Neural cell (in vitro differentiated cells): ENCODE results near the gene BRK1. TPM values are rescaled to one million over a fixed set of nuclear protein-coding genes. Genes with fewer than 3 reads are reported as not detected.
"Not testable (repeated sequence)": the region's sequence is repeated elsewhere in the genome, so short reads cannot be mapped to it uniquely, and the experiment has no call there.

Source experiments
- H2AFZ ChIP-seq: fragments of 200-600, 300-800 bp; sonication (generic), shearing (Covaris generic); 2 replicates; pipeline ENCODE4 v1.6.0; 2014; ENCODE audit warnings: low read depth, mild to moderate bottlenecking, antibody characterized with exemption, low read length, moderate library complexity
- H3F3A ChIP-seq: fragments of 200-600 bp; shearing (Covaris generic); 2 replicates; pipeline ENCODE4 v1.6.1; 2016; ENCODE audit warnings: mild to moderate bottlenecking, moderate library complexity, mixed read lengths, antibody characterized with exemption, low read length; ENCODE audit not compliant: insufficient read depth, poor library complexity, severe bottlenecking
- H3K27ac ChIP-seq: fragments of 200-600, 300-800 bp; sonication (generic), shearing (Covaris generic); 2 replicates; pipeline ENCODE4 v1.5.1; 2014; ENCODE audit warnings: mild to moderate bottlenecking, low read length, moderate library complexity
- H3K27me3 ChIP-seq: fragments of 300-800, 200-600 bp; sonication (generic), shearing (Covaris generic); 2 replicates; pipeline ENCODE4 v1.6.0; 2014; ENCODE audit warnings: mild to moderate bottlenecking, low read depth, low read length, moderate library complexity; ENCODE audit not compliant: insufficient read depth
- H3K36me3 ChIP-seq: fragments of 300-800, 200-600 bp; sonication (generic), shearing (Covaris generic); 2 replicates; pipeline ENCODE4 v1.5.1; 2014; ENCODE audit warnings: mild to moderate bottlenecking, antibody characterized with exemption, low read length, moderate library complexity; ENCODE audit not compliant: insufficient read depth
- H3K4me2 ChIP-seq: fragments of 300-800, 200-600 bp; sonication (generic), shearing (Covaris generic); 2 replicates; pipeline ENCODE4 v1.6.0; 2014; ENCODE audit warnings: mild to moderate bottlenecking, low read length
- H3K4me3 ChIP-seq: fragments of 300-800, 200-600 bp; sonication (generic), shearing (Covaris generic); 2 replicates; pipeline ENCODE4 v1.5.1; 2014; ENCODE audit warnings: mild to moderate bottlenecking, low read length, moderate library complexity
- H3K79me2 ChIP-seq: fragments of 200-600 bp; shearing (Covaris generic); replicated peaks from 2 replicates; pipeline ENCODE4 v1.6.0; 2014; ENCODE audit warnings: mild to moderate bottlenecking, low read length, moderate library complexity; ENCODE audit not compliant: insufficient read depth
- H3K9ac ChIP-seq: fragments of 300-800, 200-600 bp; sonication (generic), shearing (Covaris generic); 2 replicates; pipeline ENCODE4 v1.6.1; 2016; ENCODE audit warnings: mild to moderate bottlenecking, low read length, mixed read lengths
- H3K9me2 ChIP-seq: fragments of 200-600 bp; shearing (Covaris generic); 2 replicates; pipeline ENCODE4 v1.6.1; 2016; ENCODE audit warnings: mild to moderate bottlenecking, low read length, mixed read lengths; ENCODE audit not compliant: insufficient read depth
- H3K9me3 ChIP-seq: fragments of 200-600, 300-800 bp; sonication (generic), shearing (Covaris generic); 2 replicates; pipeline ENCODE4 v1.6.1; 2016; ENCODE audit warnings: mild to moderate bottlenecking, mixed run types, low read length, moderate library complexity, mixed read lengths
- H4K20me1 ChIP-seq: fragments of 200-600 bp; shearing (Covaris generic); 2 replicates; pipeline ENCODE4 v1.6.1; 2016; ENCODE audit warnings: mild to moderate bottlenecking, mixed run types; ENCODE audit not compliant: insufficient read depth
- EP300 ChIP-seq: fragments of 450-650 bp; conservative IDR thresholded peaks from 2 replicates; pipeline ENCODE4 v1.6.1; 2014; ENCODE audit warnings: antibody characterized with exemption, mild to moderate bottlenecking, moderate library complexity; ENCODE audit not compliant: poor library complexity, severe bottlenecking
- EZH2 ChIP-seq: fragments of 200-600, 300-800 bp; shearing (Covaris generic), sonication (generic); IDR thresholded peaks from 2 replicates; pipeline ENCODE4 v1.6.1; 2014; ENCODE audit warnings: antibody characterized with exemption, low read length, borderline replicate concordance, mild to moderate bottlenecking; ENCODE audit not compliant: insufficient read depth, poor library complexity, severe bottlenecking
- POLR2AphosphoS5 ChIP-seq: IDR thresholded peaks from 2 replicates; pipeline ENCODE4 v1.6.1; 2012
- RAD21 ChIP-seq: fragments of 450-650 bp; conservative IDR thresholded peaks from 2 replicates; pipeline ENCODE4 v1.6.1; 2014; ENCODE audit warnings: antibody characterized with exemption, mild to moderate bottlenecking, moderate library complexity
- polyA plus RNA-seq: library from polyadenylated mRNA; depleted of rRNA; stranded (reverse); fragments of >200 nt; gene quantifications from 2 replicates; pipeline ENCODE4 v1.2.3, GENCODE V29; 2014
- TF ChIP-seq, protein P1 (sequence below): fragments of 450-650 bp; IDR thresholded peaks from 2 replicates; pipeline ENCODE4 v1.5.1; 2014; ENCODE audit warnings: antibody characterized with exemption, mild to moderate bottlenecking, moderate library complexity; ENCODE audit not compliant: poor library complexity, severe bottlenecking

The BRK1 gene
- polyA plus RNA-seq, 1 donor from 2014 or later, result 265 TPM

DNA sequence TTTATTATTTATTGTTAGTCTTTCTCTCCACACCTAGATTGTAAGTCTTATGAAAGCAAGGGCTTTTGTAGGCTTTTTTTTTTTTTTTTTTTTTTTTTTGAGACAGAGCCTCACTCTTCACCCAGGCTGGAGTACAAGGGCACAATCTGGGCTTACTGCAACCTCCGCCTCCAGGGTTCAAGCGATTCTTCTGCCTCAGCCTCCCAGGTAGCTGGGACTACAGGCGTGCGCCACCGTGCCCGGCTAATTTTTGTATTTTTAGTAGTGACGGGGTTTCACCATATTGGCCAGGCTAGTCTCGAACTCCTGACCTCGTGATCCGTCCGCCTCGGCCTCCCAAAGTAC lies 48.7 kb downstream of the BRK1 start:
- H4K20me1 ChIP-seq, H3K27ac ChIP-seq, H3K9me2 ChIP-seq, H2AFZ ChIP-seq, H3K9ac ChIP-seq, H3K27me3 ChIP-seq, H3F3A ChIP-seq, H3K79me2 ChIP-seq, H3K9me3 ChIP-seq, H3K4me2 ChIP-seq, H3K36me3 ChIP-seq: not testable (repeated sequence)
- peak overlapping the region; percentile 76 for H3K4me3 ChIP-seq

DNA sequence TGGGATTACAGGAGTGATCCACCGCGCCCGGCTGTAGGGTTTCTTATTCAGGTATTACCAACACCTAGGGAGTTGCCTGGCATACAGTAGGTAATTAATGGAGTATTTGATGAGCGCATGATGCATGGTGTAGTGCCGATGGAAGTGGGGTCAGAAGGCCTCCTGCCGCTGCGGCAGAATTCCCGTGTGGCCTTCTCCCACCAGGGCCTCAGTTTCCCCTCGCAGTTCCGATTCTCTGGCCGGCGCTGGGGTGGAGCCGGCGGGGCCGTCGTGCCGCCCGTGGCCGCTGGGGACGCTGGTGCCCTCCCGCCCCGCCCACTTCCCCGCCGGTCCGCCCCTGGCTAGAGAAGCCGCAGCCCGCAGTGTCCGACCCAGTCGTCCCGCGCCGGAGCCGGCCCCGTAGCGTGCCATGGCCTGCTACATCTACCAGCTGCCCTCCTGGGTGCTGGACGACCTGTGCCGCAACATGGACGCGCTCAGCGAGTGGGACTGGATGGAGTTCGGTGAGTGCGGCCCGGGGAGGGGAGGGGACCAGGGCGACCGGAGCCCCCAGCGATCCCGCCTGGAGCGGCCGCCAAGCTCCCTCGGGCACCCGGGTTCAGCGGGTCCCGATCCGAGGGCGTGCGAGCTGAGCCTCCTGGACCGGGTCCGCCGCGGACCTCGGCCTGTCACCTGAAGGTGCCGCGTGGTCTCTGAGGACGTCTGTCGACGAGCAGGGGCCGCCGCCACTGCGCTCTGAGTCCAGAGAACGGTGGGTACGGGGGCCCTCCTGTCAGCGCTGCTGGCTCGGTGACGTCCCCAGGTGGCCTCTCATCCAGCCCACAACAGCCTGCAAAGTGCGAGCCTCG lies 49.3 kb downstream of the BRK1 start, which contains the start of gene IRAK2:
TSS of gene IRAK2 (plus strand) at position 374 of the 848 bp plus-strand sequence. CDS start at position 410, 36 bp downstream.
- Histone ChIP-seq H3K36me3 (no peaks in the 10 kb centered on the region), H4K20me1 (no peaks in the 10 kb centered on the region), H3K27me3 (peaks cover 9% of the 10 kb centered on the region), H3F3A (no peaks in the 10 kb centered on the region), H3K9me3 (no peaks in the 10 kb centered on the region), H2AFZ (no peak within 1 kb of the TSS), H3K27ac (no peak within 1 kb of the TSS), H3K4me2 (no peak within 1 kb of the TSS), H3K9ac (peak within 1 kb of the TSS; percentile 45), H3K9me2 (no peaks in the 10 kb centered on the region), H3K79me2 (no peaks in the 10 kb centered on the region), H3K4me3 (peak within 1 kb of the TSS; percentile 76)
- no peak for TF ChIP-seq RAD21
- TF ChIP-seq, protein P1, sequence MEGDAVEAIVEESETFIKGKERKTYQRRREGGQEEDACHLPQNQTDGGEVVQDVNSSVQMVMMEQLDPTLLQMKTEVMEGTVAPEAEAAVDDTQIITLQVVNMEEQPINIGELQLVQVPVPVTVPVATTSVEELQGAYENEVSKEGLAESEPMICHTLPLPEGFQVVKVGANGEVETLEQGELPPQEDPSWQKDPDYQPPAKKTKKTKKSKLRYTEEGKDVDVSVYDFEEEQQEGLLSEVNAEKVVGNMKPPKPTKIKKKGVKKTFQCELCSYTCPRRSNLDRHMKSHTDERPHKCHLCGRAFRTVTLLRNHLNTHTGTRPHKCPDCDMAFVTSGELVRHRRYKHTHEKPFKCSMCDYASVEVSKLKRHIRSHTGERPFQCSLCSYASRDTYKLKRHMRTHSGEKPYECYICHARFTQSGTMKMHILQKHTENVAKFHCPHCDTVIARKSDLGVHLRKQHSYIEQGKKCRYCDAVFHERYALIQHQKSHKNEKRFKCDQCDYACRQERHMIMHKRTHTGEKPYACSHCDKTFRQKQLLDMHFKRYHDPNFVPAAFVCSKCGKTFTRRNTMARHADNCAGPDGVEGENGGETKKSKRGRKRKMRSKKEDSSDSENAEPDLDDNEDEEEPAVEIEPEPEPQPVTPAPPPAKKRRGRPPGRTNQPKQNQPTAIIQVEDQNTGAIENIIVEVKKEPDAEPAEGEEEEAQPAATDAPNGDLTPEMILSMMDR, result peak; percentile 68

DNA sequence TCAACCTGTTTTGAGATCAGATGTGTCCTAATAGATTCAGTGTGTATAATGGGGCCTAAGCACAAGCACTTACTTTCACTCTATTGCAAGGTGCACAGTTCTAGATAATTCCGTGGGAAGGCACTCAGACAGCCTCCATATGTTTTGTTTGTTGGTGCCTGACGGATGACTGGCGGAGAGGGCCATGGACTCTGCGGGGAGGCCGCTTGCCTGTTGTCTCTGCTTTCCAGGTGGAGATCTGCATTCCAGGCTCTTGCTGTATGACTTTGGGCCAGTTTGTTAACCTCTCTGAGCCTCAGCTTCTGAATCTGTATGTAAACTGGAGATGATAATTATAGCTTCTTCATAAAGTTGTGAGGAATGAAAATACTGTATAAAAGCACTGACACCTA lies 50.7 kb downstream of the BRK1 start:
- H4K20me1 ChIP-seq, result no peaks in the 10 kb centered on the region
- no peak overlapping the region for H3K27ac ChIP-seq
- no peak overlapping the region for H3K4me2 ChIP-seq
- no peak overlapping the region for H3K4me3 ChIP-seq
- H3F3A ChIP-seq, result no peaks in the 10 kb centered on the region
- H3K79me2 ChIP-seq, result no peaks in the 10 kb centered on the region
- H3K9me3 ChIP-seq, result no peaks in the 10 kb centered on the region
- peaks cover 9% of the 10 kb centered on the region for H3K27me3 ChIP-seq
- TF ChIP-seq EP300 (no peak), POLR2AphosphoS5 (no peak), EZH2 (no peak)
- TF ChIP-seq, protein P1, result no peak
- no peaks in the 10 kb centered on the region for H3K36me3 ChIP-seq
- H3K9me2 ChIP-seq, result no peaks in the 10 kb centered on the region
- H3K9ac ChIP-seq, result no peak overlapping the region
- no peak overlapping the region for H2AFZ ChIP-seq
